C4-2B (cell line): ENCODE measurements around the gene ADCY9.

Experiments
- H3K27ac ChIP-seq: fragments of 450-650 bp; 2 replicates; pipeline ENCODE4 v1.5.1; 2017
- CTCF ChIP-seq: fragments of 450-650 bp; conservative IDR thresholded peaks from 2 replicates; pipeline ENCODE4 v1.5.1; 2017; ENCODE audit warnings: mild to moderate bottlenecking
- ZFX ChIP-seq: fragments of 450-650 bp; IDR thresholded peaks from 2 replicates; pipeline ENCODE4 v1.6.1; 2017

The ADCY9 gene

GRCh38 chr16:3963203-3963602 lies 153.0 kb downstream of the ADCY9 start:
- H3K27ac ChIP-seq: peak overlapping the region; percentile 48; the same call in 1 of the 2 replicates
- TF ChIP-seq CTCF (no peak), ZFX (no peak)

- peak overlapping the region; percentile 64 for H3K27ac ChIP-seq
These were observed 154.8 kb downstream of the ADCY9 start for GRCh38 chr16:3961449-3961849.

GRCh38 chr16:3959926-3960590 lies 156.2 kb downstream of the ADCY9 start:
- peak overlapping the region; percentile 64 for H3K27ac ChIP-seq

More at GRCh38 chr16:3961449-3961849, 154.8 kb downstream of the ADCY9 start:
- no peak for TF ChIP-seq CTCF
- TF ChIP-seq ZFX: no peak

GRCh38 chr16:3959148-3959547 lies 157.1 kb downstream of the ADCY9 start:
- no peak overlapping the region for H3K27ac ChIP-seq
- TF ChIP-seq CTCF (no peak), ZFX (no peak)

- no peak overlapping the region for H3K27ac ChIP-seq
- no peak for TF ChIP-seq ZFX
- TF ChIP-seq CTCF: no peak
These were observed 158.8 kb downstream of the ADCY9 start for GRCh38 chr16:3957344-3957980.

GRCh38 chr16:3954411-3954921 lies 161.8 kb downstream of the ADCY9 start:
- no peak for TF ChIP-seq ZFX
- TF ChIP-seq CTCF: no peak
- H3K27ac ChIP-seq: no peak overlapping the region

GRCh38 chr16:3953728-3954410 lies 162.4 kb downstream of the ADCY9 start:
- TF ChIP-seq ZFX (no peak), CTCF (no peak)

More at GRCh38 chr16:3953728-3954410, 162.4 kb downstream of the ADCY9 start:
- no peak overlapping the region for H3K27ac ChIP-seq
